EH (cell line): ENCODE measurements around the gene CAST.

Source experiments
- DNase-seq: peaks from one replicate; pipeline ENCODE4 v3.0.0-alpha.2; 2015; ENCODE audit warnings: low read depth

Gene CAST

GRCh38 chr5:96821260-96821916, 159.2 kb downstream of the CAST start:
- DNase-seq, result peak; percentile 53

DNA sequence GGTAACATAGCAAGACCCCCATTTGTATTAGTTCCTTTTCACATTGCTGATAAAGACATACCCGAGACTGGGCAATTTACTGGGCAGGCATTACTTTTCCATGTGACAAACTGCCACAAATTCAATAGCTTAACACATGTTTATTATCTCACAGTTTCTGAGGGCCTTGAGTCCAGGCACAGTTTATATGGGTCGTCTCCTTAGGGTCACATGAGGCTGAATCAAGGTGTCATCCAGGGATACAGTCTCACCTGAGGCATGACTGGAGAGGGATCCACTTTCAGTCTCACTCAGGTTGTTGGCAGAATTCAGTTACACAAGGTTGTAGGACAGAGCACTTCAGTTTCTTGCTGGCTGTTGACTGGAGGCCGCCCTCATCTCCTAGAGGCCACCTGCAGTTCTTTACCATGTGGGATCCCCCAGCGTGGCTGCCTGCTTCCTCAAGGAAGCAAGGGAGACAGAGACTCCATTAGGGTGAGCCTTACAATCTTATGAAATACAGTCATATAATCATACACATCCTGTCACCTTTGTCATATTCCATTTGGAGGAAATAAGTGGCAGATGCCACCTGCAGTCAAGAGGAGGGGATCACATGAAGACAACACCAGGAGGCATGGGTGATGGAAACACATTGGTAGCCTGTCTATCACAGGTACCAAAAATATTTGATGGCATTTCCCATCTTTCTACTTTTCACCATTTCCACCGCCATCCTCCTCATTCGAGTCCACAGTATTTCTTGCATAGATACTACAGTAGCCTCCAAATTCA, 160.7 kb downstream of the CAST start:
- DNase-seq, result no peak

DNA sequence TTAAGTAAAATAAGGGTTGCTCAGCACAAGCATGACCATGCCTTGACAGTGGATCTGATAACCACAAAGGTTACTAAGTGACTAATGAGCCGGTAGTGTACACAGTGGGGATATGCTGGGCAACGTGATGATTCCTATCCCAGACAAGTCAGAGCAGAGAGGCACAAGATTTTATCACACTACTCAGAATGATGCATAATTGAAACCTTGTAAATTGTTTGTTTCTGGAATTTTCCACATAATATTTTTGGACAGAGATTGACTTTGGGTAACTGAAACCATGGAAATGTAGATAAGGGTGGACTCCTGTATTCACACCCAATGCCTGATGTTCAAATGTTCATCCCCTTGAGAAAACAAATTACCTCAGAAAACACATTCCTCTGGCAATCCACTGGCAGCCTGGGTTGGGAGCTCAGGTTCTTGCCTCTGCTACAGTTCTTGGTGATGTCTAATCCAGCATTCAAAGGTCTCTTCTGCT, 161.8 kb downstream of the CAST start:
- DNase-seq, result peak; percentile 91
